LNCAP (cell line): Measurements from ENCODE around the gene KCNMA1.

ENCODE experiments used
- TF ChIP-seq, protein P1 (sequence below): fragments of 450-650 bp; IDR thresholded peaks from 2 replicates; pipeline ENCODE4 v1.5.1; 2017; ENCODE audit warnings: mild to moderate bottlenecking

KCNMA1 gene

DNA sequence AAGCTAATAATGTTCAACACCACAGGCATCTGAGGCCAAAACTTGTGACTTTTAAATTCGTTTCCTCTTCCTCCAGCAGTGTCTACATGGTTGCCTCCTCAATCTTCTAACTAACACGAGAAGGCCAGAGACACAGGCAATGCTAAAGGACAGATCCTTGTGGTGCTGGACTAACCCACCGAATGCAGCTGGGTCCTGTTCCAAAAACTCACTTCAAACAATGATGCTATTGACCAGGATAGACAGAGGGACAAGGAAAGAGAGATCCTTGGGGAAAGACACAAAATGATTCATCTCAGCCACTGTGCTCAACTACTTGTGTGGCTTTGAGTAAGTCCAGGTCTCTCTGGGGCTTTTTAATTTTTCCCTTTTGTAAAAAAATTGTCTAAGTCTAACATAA, 107.6 kb downstream of the KCNMA1 start:
- TF ChIP-seq, protein P1, sequence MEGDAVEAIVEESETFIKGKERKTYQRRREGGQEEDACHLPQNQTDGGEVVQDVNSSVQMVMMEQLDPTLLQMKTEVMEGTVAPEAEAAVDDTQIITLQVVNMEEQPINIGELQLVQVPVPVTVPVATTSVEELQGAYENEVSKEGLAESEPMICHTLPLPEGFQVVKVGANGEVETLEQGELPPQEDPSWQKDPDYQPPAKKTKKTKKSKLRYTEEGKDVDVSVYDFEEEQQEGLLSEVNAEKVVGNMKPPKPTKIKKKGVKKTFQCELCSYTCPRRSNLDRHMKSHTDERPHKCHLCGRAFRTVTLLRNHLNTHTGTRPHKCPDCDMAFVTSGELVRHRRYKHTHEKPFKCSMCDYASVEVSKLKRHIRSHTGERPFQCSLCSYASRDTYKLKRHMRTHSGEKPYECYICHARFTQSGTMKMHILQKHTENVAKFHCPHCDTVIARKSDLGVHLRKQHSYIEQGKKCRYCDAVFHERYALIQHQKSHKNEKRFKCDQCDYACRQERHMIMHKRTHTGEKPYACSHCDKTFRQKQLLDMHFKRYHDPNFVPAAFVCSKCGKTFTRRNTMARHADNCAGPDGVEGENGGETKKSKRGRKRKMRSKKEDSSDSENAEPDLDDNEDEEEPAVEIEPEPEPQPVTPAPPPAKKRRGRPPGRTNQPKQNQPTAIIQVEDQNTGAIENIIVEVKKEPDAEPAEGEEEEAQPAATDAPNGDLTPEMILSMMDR = no peak

DNA sequence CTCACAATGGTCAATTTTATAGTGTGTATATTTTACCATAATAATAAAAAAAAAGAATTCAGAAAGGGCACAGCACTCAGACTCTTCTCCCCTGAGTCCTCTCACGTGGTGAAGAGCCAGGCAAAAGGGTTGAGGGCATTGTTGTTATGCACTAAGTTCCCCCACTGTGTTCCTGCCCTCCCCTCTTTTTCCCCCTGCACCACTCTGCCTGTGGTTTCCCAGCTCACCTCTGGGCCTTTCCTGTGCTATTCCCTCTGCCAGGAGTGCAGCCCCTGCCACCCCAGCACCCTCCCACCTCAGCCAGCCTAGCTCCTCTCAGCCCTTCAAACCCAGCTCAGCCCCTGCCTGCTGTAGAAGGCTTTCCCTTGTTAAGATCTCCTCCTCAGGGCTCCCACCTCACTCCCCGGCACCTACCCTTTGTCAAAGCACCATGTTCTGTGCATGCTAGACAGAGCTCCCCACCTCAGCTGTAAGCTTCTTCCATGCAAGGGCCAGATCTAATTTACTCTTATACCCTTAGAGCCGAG, 108.5 kb downstream of the KCNMA1 start:
- TF ChIP-seq, protein P1 = no peak

DNA sequence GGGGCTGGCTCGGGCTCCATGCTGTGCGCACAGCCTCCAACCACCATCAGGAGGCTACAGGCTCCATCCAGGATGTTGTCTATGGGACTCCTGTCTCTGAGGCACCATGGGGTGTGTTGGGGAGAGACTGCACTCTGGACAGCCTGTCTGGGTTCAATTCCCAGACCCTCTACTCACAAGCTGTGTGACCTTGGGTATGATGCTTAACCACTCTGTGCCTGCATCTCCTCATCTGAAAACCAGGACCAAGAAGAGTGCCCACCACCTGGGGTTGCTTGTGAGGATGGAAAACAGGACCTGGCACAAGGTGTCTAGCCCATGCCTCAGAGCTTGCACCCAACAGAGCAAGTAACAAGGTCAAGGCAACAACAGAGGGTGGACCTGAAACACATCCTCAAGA, 109.8 kb downstream of the KCNMA1 start:
- TF ChIP-seq, protein P1 = no peak

DNA sequence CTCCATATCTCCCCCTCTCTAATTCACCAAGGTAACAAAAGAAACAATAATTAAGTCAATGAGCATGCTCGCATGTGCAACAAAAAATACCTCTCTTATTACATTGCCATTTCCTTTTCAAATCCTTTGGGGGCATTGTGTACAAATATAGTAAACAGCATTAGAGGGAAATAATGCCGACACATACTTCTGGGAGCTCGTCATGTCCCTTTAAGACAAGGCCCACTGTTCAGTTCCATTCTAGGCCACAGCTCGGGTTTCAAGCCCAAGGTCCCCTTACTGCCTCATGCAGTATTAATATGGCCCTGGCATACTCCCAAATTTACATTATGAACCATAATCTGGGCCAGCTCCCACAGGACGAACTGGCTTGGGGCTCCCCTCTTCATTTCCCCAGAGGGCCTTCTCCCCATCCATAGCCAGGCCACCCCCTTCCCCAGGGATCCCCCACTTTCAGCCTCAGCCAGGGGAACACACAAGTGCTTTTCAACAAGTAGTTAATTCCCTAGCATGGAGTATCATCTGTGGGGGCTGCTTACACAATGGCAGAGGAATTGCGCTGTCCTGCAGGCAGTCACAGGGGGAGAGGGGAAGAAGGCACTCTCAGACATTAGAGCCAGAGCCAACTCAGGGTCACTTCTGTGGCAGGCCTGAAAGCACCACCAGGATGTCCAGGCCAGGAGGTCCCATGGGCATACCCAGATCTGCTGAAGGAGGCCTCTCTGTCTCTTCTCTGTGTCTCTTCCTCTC, 110.6 kb downstream of the KCNMA1 start:
- TF ChIP-seq, protein P1 = no peak

DNA sequence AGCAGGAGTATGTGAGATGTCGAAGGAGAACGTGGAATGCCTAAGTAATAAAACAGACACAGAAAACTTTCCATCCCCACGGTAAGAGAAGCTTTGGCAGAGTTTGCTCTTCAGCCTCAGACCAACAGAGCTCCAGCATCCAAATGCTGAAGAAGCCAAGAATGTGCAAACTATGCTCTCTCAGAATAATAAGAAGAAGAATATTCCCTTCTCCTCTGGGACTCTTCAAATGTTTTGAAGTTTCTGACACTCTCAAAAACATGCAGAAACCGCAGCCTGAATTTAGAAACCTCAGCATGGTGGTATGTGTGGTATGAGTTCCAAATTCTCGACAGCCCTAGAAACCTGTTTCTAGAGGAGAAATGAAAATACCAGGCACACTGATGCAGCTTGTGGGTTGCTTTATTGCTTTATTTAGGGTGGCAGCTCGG, 113.3 kb downstream of the KCNMA1 start:
- TF ChIP-seq, protein P1 = no peak

DNA sequence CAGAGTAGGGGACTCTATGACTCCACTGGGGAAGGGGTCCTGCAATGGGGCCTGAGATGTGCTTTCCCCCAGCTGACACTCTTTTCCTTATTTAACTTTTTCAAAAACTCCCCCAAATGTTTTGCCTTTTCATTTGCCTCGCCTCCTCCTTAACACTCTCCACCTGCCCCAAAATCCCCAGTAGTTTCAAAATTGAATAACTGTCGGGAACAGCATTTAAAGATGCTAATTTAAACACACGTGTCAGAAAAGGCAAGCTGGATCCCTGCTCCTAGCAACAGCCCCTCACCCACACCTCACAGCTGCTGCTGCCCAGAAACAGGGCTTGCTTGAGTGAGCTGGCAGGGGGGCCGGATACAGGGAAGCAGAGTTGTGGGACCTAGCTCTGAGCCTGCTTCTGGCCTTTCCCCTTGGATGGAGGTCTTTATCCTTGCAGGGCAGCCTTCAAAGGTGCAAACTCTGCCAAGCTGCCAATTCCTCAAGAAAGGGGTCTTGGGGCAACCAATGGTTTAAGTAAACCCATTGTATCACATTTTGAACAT, 115.3 kb downstream of the KCNMA1 start:
- TF ChIP-seq, protein P1 = no peak

DNA sequence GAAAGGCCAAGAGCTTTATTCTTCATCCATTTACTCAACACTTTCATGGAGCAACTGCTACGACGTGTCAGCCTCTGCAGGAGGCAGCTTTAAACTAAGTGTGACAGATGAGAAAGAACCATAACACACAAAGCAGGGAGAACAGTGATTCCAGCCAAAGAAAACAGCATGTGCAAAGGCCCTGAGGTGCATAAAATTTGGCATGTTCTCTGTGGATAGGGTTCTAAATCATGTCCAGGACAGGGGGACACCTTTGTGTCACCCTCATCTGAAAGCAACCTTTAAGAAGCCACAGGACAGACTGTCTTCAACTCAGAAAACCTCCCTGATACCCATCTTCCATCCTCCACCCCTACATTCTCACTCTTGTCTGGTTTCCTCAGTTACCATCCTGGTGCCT, 116.6 kb downstream of the KCNMA1 start:
- TF ChIP-seq, protein P1 = no peak
